GM18526 (cell line): ENCODE measurements around the gene TST.

Source experiments
- POLR2A ChIP-seq: IDR thresholded peaks from 3 replicates; pipeline ENCODE4 v1.6.1; 2011; ENCODE audit not compliant: insufficient read length; ENCODE audit errors: extremely low read depth

The TST gene

GRCh38 chr22:36966851-36967540 lies 52.3 kb downstream of the TST start:
- TF ChIP-seq POLR2A, result no peak

- no peak for TF ChIP-seq POLR2A
Measured at GRCh38 chr22:36965696-36966095, 53.6 kb downstream of the TST start.

GRCh38 chr22:36964106-36964505 lies 55.1 kb downstream of the TST start:
- no peak for TF ChIP-seq POLR2A

DNA sequence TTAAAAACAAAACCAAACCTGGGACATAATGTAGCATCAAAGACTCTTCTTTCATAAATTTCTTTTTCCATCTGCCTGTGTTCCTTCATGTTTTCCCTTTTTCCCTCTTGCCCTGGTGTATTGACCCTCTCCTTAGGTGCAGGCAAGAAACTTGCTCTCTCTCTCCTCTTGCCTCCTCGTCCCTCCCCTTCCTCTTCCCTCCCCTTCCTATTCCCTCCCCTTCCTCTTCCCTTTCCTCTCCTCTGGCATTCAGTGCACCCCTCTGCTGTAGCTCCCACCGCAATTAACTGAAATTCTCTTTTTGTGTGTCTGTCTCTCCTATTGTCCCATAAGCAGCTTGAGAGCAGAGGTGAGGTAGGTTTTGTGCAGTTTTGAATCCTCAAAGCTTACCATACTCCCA lies 55.9 kb downstream of the TST start:
- TF ChIP-seq POLR2A, result no peak

DNA sequence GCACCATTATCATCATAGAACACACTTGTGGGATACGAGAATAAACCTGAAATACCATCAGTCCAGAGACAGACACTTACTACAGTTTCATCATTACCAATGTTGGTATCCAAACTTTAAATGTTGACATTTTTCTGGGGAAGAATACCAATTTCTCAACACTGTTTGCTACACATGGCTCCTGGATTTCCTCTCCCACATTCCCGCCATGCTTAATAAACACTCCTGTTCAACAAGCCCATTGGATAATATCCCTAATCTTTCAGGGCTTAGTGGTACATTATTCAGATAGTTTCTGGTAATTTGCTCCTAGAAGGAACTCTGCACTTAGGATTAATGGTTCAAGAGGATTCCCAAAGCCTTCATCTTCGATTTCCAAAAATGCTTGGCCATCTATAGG lies 57.6 kb downstream of the TST start:
- TF ChIP-seq POLR2A, result no peak
